ENCODE data around the gene ZCCHC14. TPM values are rescaled to one million over a fixed set of nuclear protein-coding genes. Genes with fewer than 3 reads are reported as not detected.
"Not testable (repeated sequence)": the region's sequence is repeated elsewhere in the genome, so short reads cannot be mapped to it uniquely, and the experiment has no call there.

Gene ZCCHC14
- total RNA-seq, 2 donors from 2014 or later = 21.7 to 28.8 TPM

DNA sequence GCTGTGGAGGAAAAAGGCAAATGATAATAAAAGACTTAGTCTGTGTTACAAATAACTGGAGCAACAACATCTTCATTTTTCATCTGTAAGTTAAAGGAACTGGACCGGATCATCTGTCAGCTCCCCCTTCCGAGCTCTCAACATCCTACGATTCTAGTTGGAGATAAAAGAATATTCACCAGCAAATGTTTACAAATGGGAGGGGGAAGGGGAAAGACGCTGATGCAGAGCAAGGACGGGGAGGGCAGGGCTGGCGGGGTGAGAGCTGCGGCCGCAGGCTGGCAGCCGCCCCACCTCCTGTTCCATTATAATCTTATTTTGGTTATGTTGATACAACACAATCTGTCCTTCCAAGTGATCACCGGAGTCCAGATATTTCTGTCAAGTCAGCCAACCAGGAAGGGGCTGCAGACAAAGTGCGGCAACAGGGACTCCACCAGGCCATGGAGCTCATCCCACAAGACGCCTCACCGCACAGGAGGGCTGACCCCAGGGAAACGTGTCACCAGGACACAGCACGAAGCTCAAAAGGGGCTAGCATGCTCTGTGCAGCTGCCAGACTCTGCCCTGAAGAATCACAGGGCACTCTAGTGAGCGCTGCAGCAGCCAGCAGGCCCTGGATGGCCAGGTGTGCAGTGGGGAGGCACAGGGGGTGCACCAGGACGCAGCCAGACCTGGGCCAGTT, 128.9 kb downstream of the ZCCHC14 start:
- intact Hi-C loops (cut with DNase I) = no loop called here
- DNase-seq (ENCODE audit: low spot score) = no peak

DNA sequence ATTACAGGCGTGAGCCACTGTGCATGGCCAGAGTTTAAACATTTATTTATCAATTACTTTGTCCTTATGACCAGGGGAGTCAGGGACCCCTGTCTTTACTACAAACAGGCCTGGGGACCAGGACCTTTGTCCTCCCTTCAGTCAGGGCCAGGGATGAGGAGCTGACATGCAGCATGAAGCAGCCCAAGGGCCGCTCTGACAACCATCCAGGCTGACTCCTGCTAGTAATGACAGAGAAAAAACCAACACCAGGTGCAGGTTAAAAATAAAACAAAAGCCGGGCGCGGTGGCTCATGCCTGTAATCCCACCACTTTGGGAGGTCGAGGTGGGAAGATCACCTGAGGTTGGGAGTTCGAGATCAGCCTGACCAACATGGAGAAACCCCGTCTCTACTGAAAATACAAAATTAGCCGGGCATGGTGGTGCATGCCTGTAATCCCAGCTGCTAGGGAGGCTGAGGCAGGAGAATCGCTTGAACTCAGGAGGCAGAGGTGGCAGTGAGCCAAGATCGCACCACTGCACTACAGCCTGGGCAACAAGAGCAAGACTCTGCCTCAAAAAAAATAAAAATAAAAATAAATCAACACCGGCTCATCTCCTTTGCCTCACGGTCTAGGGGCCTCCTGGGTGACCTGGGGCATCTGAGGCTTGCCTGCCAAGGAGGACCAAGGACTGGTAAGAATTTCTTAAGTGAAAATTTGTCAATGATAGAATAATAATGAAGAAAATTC, 129.8 kb downstream of the ZCCHC14 start:
- intact Hi-C loops (cut with DNase I); DNase-seq (ENCODE audit: low spot score): not testable (repeated sequence)

DNA sequence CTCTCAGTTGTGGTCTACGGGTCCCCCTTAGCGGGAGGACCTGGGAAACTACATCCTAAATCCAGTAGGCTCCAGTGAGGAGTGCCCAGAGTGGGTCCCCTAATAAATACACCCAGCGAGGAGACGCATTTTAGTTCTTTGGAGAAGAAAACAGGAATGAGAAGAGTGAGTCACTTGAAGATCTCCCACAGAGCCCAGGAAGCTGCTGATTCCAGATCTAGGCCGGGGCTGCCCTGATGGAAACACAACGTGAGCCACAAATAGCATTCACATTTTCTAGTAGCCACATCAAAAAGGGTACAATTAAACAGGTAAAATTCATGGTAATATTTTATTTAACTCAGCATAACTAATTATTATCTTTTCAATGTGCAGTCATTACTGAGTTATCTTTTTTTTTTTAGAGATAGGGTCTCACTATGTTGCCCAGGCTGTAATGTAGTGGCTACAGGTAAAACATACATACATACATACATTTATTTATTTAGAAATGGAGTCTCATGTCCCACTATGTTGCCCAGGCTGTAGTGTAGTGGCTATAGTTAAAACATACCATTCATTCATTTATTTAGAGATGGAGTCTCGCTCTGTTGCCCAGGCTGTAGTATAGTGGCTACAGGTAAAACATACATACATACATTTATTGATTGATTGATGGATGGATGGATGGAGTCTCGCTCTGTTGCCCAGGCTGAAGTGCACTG, 130.8 kb downstream of the ZCCHC14 start:
- intact Hi-C loops (cut with DNase I) = no loop called here
- DNase-seq (ENCODE audit: low spot score) = no peak

DNA sequence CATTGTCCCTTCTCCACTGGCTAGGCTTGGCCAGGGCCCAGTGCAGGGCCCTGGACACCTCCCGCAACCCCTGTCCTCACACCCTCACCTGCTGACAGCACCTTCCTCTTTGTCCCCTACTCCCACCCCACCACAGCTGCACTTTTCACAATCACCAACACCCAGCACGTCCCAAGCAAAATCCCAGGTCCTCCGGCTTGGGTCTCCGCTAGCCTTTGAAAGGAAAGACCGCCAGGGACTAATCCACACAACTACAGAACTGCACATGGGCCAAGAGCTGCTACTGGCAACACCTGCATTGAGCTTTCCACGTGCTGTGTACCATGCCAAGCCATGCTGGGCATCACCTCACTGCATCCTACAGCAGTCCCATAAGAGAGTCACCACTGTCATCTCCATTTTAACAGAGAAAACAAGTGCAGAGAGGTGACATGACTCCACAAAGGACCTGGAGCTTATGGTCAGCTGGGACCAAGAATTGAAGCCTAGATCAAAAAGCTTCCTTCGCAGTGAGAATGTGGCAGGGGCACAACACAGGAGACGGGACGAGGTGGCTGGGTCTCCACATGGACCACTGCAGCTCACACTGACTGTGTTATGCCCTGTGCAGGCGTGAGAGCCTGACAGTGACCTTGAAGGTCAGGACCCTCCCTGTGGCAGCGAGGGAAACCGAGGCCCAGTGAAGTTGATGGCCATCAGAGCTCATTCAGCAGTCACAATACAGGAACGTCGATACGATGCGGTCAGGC, 131.8 kb downstream of the ZCCHC14 start:
- DNase-seq (ENCODE audit: low spot score) = no peak
- intact Hi-C loops (cut with DNase I) = no loop called here

DNA sequence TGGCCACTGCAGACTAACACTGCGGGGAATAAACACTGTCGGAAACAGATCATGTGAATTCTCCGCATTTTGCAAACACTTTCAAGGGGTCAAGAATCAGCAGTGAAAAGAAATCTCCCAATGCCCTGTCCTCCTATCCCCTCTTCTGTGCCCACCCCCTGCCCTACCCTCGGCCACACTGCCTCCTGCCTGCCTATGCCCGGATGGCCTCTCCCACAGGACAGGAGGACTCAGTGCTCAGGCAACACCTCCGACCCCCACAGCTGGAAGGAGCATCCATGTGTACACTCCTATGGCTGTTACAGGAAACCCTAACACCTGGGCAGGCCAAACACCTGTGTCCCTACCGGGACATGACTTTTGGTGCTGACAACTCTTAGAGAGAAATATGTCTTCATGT, 133.7 kb downstream of the ZCCHC14 start:
- intact Hi-C loops (cut with DNase I) = no loop called here
- no peak for DNase-seq (ENCODE audit: low spot score)

DNA sequence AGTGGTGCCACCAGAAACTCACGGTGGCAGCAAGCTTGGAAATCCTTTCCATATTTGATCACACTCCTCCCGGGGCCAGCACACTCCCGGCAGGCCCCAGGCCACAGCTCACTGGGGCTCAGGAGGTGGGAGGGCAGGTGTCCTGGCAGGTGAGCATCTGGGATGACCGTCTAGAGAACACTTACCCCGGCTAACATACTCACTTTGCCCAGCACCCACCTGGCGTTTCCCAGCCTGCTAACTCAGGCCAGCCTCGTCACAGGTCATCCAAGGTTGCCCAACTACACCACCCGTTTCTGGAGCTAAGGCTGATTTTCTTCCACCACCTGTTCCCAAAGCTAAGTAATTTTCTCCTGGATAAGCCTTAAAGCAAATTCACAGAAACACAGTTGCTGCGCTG, 134.1 kb downstream of the ZCCHC14 start:
- intact Hi-C loops (cut with DNase I) = no loop called here
- no peak for DNase-seq (ENCODE audit: low spot score)

DNA sequence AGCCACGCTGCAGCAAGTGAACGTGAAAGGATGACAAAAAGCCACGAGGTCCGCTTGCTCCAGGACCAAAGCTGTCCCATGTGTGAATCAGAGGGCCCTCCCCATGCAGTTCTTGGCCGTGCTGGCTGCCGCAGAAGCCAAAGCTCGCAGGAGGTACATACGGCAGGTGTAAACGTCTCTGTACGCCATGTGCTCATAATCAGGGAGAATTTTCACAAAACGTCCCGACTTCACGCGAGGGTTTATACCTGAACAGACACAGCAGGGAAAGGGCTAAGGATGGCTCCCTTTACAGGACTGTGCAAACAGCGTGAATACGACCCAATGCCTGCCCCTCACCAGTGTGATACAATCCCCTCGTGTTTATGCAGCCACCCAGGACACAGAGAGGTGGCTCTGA, 134.6 kb downstream of the ZCCHC14 start:
- no peak for DNase-seq (ENCODE audit: low spot score)
- intact Hi-C loops (cut with DNase I) = no loop called here

DNA sequence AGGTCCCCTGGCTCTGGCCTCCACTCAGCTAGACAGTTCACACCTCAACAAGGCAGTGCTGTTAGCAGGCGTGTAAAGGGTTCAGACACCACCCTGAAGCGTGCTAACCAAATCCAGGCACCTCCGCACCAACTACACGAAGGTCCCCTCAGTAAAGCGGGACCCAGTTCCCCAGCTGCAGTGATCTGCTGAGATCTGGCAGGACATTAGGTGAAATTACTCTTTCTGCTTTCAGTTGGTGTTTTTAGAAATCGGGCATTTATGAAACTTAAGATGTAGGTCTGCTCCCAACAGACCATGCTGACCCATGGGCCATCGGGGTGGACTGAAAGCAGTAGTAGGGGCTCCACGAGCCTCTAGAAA, 136.4 kb downstream of the ZCCHC14 start:
- DNase-seq (ENCODE audit: low spot score) = no peak
- intact Hi-C loops (cut with DNase I) = no loop called here

Other genes with a start within 250 kb of the ZCCHC14 start
- gene C16orf95, start 175.6 kb downstream of the ZCCHC14 start, total RNA-seq = 1 to 10 TPM; 1.1 to 3.1 TPM
- gene FBXO31, start 109.2 kb downstream of the ZCCHC14 start, total RNA-seq = 10 to 100 TPM; 50.4 to 58.5 TPM
- gene MAP1LC3B, start 100.7 kb downstream of the ZCCHC14 start, total RNA-seq = 10 to 100 TPM; 51.2 to 52.2 TPM
- 1 to 10 TPM; 1.4 to 1.8 TPM for gene JPH3, start 109.5 kb upstream of the ZCCHC14 start, total RNA-seq